GM12878 (cell line): Measurements from ENCODE around the gene OR2T2. TPM values are rescaled to one million over a fixed set of nuclear protein-coding genes. Genes with fewer than 3 reads are reported as not detected.
A peak's percentile ranks its signal among the peaks of the same experiment; 100 is the strongest.

Experiments
- BHLHE40 ChIP-seq, 2 experiments: fragments of 450-650 bp in 1 of 2; IDR thresholded peaks; 2 replicates each; pipeline ENCODE4 v1.6.1; 2011 to 2017; ENCODE audit warnings: low read depth in 2 of 2, borderline replicate concordance in 1 of 2, improper control_type of control experiment in 1 of 2, low read length in 1 of 2, mild to moderate bottlenecking in 1 of 2
- CUX1 ChIP-seq: IDR thresholded peaks from 2 replicates; pipeline ENCODE4 v1.6.1; 2012; ENCODE audit warnings: improper control_type of control experiment, low read depth, low read length; ENCODE audit not compliant: insufficient replicate concordance
- EGR1 ChIP-seq, 2 experiments: IDR thresholded peaks; 1 replicate in 1 of 2; 2 replicates in 1 of 2; pipeline ENCODE4 v1.6.1; 2011 to 2012; ENCODE audit warnings: low read depth in 2 of 2, low read length in 2 of 2, borderline replicate concordance in 1 of 2, mild to moderate bottlenecking in 1 of 2, moderate library complexity in 1 of 2
- GATAD2B ChIP-seq: fragments of 450-650 bp; conservative IDR thresholded peaks from 2 replicates; pipeline ENCODE4 v1.6.1; 2017; ENCODE audit warnings: low read depth, mild to moderate bottlenecking, moderate library complexity
- HDGF ChIP-seq: fragments of 450-650 bp; IDR thresholded peaks from 2 replicates; pipeline ENCODE4 v1.6.1; 2016; ENCODE audit warnings: antibody characterized with exemption
- IRF4 ChIP-seq: IDR thresholded peaks from 2 replicates; pipeline ENCODE4 v1.6.1; 2011; ENCODE audit warnings: low read depth, low read length
- MEF2B ChIP-seq: fragments of 450-650 bp; IDR thresholded peaks from 2 replicates; pipeline ENCODE4 v1.6.1; 2018; ENCODE audit warnings: mild to moderate bottlenecking, moderate library complexity; ENCODE audit not compliant: partially characterized antibody, poor library complexity, severe bottlenecking
- PAX8 ChIP-seq: fragments of 450-650 bp; IDR thresholded peaks from 2 replicates; pipeline ENCODE4 v1.6.1; 2017; ENCODE audit warnings: mild to moderate bottlenecking, moderate library complexity
- ZNF24 ChIP-seq: fragments of 450-650 bp; IDR thresholded peaks from 2 replicates; pipeline ENCODE4 v1.6.1; 2017; ENCODE audit warnings: antibody characterized with exemption, mild to moderate bottlenecking
- polyA plus RNA-seq, 11 experiments: library from polyadenylated mRNA; depleted of rRNA in 4 of 11; unstranded in 6 of 11; stranded (reverse) in 5 of 11; fragments of >200 nt; fragmentation: Nextera tagmentation in 4 of 11; fragmentation: Illumina TruSeq in 1 of 11; extraction: Ambion mirVana in 4 of 11; extraction: Trizol in 1 of 11; gene quantifications; 1 replicate in 1 of 11; 2 replicates in 10 of 11; pipeline versions ENCODE4 v1.2.1 to v1.2.3, GENCODE V29; 2011 to 2016; ENCODE audit warnings: inconsistent platforms in 2 of 11, missing spikeins in 2 of 11, low read depth in 1 of 11
- total RNA-seq, 4 experiments: library from RNA; depleted of rRNA in 3 of 4; stranded (reverse); fragments of >200 nt in 3 of 4; fragmentation: Illumina TruSeq in 1 of 4; extraction: Trizol in 1 of 4; gene quantifications; 2 replicates each; pipeline versions ENCODE4 v1.2.1 to v1.2.3, GENCODE V29; 2013 to 2021
- TF ChIP-seq, protein P1 (sequence below): fragments of 450-650 bp; formaldehyde crosslinking; IDR thresholded peaks from 2 replicates; pipeline ENCODE4 v1.4.0; 2022; ENCODE audit warnings: mild to moderate bottlenecking, moderate library complexity
- TF ChIP-seq, protein P2 (sequence below): IDR thresholded peaks from 2 replicates; pipeline ENCODE4 v1.6.1; 2011; ENCODE audit warnings: borderline replicate concordance, low read depth, mild to moderate bottlenecking, moderate library complexity, low read length; ENCODE audit not compliant: insufficient read depth, poor library complexity, severe bottlenecking
- TF ChIP-seq, protein P3 (sequence below): fragments of 450-650 bp; IDR thresholded peaks from 2 replicates; pipeline ENCODE4 v1.6.1; 2017; ENCODE audit warnings: mild to moderate bottlenecking, moderate library complexity

Gene OR2T2
- total and polyA plus RNA-seq, 10 of the 15 experiments (the other 5 are each of a cell fraction or from before 2014, with no cell fraction given): 0.07 to 7.0 (median 1.2) TPM

- TF ChIP-seq, protein P1, sequence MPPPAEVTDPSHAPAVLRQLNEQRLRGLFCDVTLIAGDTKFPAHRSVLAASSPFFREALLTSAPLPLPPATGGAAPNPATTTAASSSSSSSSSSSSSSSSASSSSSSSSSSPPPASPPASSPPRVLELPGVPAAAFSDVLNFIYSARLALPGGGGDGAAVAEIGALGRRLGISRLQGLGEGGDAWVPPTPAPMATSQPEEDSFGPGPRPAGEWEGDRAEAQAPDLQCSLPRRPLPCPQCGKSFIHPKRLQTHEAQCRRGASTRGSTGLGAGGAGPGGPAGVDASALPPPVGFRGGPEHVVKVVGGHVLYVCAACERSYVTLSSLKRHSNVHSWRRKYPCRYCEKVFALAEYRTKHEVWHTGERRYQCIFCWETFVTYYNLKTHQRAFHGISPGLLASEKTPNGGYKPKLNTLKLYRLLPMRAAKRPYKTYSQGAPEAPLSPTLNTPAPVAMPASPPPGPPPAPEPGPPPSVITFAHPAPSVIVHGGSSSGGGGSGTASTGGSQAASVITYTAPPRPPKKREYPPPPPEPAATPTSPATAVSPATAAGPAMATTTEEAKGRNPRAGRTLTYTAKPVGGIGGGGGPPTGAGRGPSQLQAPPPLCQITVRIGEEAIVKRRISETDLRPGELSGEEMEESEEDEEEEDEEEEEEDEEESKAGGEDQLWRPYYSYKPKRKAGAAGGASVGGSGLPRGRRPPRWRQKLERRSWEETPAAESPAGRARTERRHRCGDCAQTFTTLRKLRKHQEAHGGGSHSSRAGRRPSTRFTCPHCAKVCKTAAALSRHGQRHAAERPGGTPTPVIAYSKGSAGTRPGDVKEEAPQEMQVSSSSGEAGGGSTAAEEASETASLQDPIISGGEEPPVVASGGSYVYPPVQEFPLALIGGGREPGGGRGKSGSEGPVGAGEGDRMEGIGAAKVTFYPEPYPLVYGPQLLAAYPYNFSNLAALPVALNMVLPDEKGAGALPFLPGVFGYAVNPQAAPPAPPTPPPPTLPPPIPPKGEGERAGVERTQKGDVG (CRISPR knock-in tag): no peak
- peak; percentile 78; the same call in 1 of the 2 replicates for TF ChIP-seq GATAD2B
- TF ChIP-seq MEF2B: peak; percentile 87
- TF ChIP-seq CUX1: no peak
- TF ChIP-seq, protein P2, sequence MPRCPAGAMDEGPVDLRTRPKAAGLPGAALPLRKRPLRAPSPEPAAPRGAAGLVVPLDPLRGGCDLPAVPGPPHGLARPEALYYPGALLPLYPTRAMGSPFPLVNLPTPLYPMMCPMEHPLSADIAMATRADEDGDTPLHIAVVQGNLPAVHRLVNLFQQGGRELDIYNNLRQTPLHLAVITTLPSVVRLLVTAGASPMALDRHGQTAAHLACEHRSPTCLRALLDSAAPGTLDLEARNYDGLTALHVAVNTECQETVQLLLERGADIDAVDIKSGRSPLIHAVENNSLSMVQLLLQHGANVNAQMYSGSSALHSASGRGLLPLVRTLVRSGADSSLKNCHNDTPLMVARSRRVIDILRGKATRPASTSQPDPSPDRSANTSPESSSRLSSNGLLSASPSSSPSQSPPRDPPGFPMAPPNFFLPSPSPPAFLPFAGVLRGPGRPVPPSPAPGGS: peak; percentile 64
- TF ChIP-seq EGR1 (IDR thresholded peaks at IDR 0.05; ENCODE audit: borderline replicate concordance in 1 of 2, low read depth in 2 of 2, low read length in 2 of 2): no peak
- peak in 1 of 2 experiments; percentile 39; a peak in 2 of 4 replicates for TF ChIP-seq BHLHE40 (IDR thresholded peaks at IDR 0.05; ENCODE audit: borderline replicate concordance in 1 of 2, low read depth in 2 of 2, low read length in 1 of 2)
- TF ChIP-seq IRF4: peak; percentile 36; the same call in 1 of the 2 replicates
- TF ChIP-seq, protein P3, sequence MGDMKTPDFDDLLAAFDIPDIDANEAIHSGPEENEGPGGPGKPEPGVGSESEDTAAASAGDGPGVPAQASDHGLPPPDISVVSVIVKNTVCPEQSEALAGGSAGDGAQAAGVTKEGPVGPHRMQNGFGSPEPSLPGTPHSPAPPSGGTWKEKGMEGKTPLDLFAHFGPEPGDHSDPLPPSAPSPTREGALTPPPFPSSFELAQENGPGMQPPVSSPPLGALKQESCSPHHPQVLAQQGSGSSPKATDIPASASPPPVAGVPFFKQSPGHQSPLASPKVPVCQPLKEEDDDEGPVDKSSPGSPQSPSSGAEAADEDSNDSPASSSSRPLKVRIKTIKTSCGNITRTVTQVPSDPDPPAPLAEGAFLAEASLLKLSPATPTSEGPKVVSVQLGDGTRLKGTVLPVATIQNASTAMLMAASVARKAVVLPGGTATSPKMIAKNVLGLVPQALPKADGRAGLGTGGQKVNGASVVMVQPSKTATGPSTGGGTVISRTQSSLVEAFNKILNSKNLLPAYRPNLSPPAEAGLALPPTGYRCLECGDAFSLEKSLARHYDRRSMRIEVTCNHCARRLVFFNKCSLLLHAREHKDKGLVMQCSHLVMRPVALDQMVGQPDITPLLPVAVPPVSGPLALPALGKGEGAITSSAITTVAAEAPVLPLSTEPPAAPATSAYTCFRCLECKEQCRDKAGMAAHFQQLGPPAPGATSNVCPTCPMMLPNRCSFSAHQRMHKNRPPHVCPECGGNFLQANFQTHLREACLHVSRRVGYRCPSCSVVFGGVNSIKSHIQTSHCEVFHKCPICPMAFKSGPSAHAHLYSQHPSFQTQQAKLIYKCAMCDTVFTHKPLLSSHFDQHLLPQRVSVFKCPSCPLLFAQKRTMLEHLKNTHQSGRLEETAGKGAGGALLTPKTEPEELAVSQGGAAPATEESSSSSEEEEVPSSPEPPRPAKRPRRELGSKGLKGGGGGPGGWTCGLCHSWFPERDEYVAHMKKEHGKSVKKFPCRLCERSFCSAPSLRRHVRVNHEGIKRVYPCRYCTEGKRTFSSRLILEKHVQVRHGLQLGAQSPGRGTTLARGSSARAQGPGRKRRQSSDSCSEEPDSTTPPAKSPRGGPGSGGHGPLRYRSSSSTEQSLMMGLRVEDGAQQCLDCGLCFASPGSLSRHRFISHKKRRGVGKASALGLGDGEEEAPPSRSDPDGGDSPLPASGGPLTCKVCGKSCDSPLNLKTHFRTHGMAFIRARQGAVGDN: peak; percentile 35
- no peak; the same call in 1 of the 2 replicates for TF ChIP-seq HDGF
- TF ChIP-seq PAX8: no peak
- TF ChIP-seq ZNF24: no peak
These were observed 38.4 kb upstream of the OR2T2 start (continued) for GRCh38 chr1:248406721-248407692.
